Right cardiac atrium (tissue), 5 donors: ENCODE data around the gene KCNH6. TPM values are rescaled to one million over a fixed set of nuclear protein-coding genes. Genes with fewer than 3 reads are reported as not detected.

Source experiments
- ATAC-seq, 2 donors: fragments of 200-7000 bp; cut with Tn5 transposase; one replicate each; pipeline versions ENCODE4 v1.8.0 to v1.9.1; 2020; ENCODE audit warnings: moderate library complexity in 2 of 2, mild to moderate bottlenecking in 1 of 2
- DNase-seq, 3 donors: peaks; one replicate each; pipeline ENCODE4 v3.0.0-alpha.2; 2020
- H3K27ac ChIP-seq: one replicate; pipeline ENCODE4 v1.5.1; 2013; ENCODE audit warnings: mild to moderate bottlenecking, low read length, control low read depth, moderate library complexity
- H3K27me3 ChIP-seq: one replicate; pipeline ENCODE4 v1.6.1; 2013; ENCODE audit not compliant: control insufficient read depth, insufficient read depth
- H3K4me1 ChIP-seq: one replicate; pipeline ENCODE4 v1.6.1; 2013; ENCODE audit warnings: low read length; ENCODE audit not compliant: control insufficient read depth, insufficient read depth
- H3K4me3 ChIP-seq: one replicate; pipeline ENCODE4 v1.5.1; 2013; ENCODE audit warnings: low read length, control low read depth
- H3K9me3 ChIP-seq: one replicate; pipeline ENCODE4 v1.6.1; 2013; ENCODE audit warnings: low read length; ENCODE audit not compliant: control insufficient read depth
- WGBS: extraction: QIAGEN DNeasy Blood & Tissue Kit; methylation state at CpG from one replicate; pipeline ENCODE4 v1.1.7; 2013; 5-methylcytosine and 5-hydroxymethylcytosine counted together
- intact Hi-C, 4 donors: fragments of 100-400 bp; cut with DNase I; formaldehyde crosslinking; loops; one replicate each; pipeline versions ENCODE4 v1.11.0 to v1.14.0; 2022 to 2023
- polyA plus RNA-seq: library from polyadenylated mRNA; stranded (reverse); fragments of 200-250 nt; gene quantifications from one replicate; pipeline ENCODE4 v1.2.3, GENCODE V29; 2013
- total RNA-seq, 4 donors: library from RNA; stranded (reverse); fragmentation: NEBNext Ultra II Directional; extraction: Animal tissue kit (Norgen Biotek cat#: 25700); gene quantifications; one replicate each; pipeline ENCODE4 v1.2.1, GENCODE V29; 2021
- donor health status: healthy with polysubstance abuse.
- donor health status: DM: no; HTN: yes; CAD: no.
- donor health status: DM: no; HTN: no; CAD: no.
- donor health status: DM: no; HTN: yes; CAD: no; lungs with severe emphysema.
- donor health status: DM: yes; HTN: yes; CAD: no.

KCNH6 gene
- total and polyA plus RNA-seq, 5 donors: not detected

DNA sequence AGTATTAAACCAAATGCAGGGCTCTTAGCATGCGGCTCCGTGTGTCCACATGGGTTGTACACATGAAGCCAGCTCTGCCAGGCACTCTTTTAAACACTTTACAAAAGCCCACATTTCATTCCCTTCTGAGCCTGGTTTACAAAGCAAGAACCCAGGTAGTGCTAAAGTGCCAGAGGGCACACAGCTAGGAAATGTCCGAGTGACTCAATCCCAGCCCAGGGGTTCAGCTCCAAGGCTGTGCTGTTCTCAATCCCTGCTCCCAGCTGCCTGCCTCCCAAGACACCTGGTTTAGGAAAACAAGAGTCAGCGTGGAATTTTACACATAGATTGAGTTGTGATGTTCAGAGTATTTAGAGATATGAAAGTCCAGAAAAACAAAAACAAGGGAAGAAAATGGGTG, 13.8 kb downstream of the KCNH6 start:
- WGBS: 88% methylated on average over 4 of the region's 4 CpGs
- Histone ChIP-seq H3K4me1 (no peaks in the 10 kb centered on the region), H3K4me3 (no peak overlapping the region), H3K9me3 (no peaks in the 10 kb centered on the region), H3K27ac (no peak overlapping the region), H3K27me3 (no peaks in the 10 kb centered on the region)
- ATAC-seq (no peak), DNase-seq (no peak)
- intact Hi-C loops: no loop called here

DNA sequence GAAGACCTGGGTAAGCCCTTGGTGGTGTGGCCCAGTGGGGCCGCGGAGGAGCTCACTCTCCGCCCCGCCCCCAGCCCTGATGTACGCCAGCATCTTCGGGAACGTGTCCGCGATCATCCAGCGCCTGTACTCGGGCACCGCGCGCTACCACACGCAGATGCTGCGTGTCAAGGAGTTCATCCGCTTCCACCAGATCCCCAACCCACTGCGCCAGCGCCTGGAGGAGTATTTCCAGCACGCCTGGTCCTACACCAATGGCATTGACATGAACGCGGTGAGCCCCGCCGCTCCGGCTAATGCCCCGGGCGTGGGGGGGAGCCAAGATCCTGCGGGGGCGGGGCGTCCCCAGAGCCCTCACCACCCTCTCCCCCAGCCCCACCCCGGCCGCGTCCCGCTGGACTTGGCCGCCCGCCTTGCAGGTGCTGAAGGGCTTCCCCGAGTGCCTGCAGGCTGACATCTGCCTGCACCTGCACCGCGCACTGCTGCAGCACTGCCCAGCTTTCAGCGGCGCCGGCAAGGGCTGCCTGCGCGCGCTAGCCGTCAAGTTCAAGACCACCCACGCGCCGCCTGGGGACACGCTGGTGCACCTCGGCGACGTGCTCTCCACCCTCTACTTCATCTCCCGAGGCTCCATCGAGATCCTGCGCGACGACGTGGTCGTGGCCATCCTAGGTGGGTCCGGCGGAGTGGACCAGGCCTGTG, 15.0 kb downstream of the KCNH6 start:
- ATAC-seq (peak in 1 of 2 donors; percentile 8), DNase-seq (peak in 1 of 3 donors; percentile 49)
- no peaks in the 10 kb centered on the region for H3K9me3 ChIP-seq
- H3K27me3 ChIP-seq: no peaks in the 10 kb centered on the region
- 6% methylated on average over 62 of the region's 62 CpGs for WGBS
- H3K27ac ChIP-seq: no peak overlapping the region
- no peak overlapping the region for H3K4me3 ChIP-seq
- intact Hi-C loops: no loop called here
- no peaks in the 10 kb centered on the region for H3K4me1 ChIP-seq

DNA sequence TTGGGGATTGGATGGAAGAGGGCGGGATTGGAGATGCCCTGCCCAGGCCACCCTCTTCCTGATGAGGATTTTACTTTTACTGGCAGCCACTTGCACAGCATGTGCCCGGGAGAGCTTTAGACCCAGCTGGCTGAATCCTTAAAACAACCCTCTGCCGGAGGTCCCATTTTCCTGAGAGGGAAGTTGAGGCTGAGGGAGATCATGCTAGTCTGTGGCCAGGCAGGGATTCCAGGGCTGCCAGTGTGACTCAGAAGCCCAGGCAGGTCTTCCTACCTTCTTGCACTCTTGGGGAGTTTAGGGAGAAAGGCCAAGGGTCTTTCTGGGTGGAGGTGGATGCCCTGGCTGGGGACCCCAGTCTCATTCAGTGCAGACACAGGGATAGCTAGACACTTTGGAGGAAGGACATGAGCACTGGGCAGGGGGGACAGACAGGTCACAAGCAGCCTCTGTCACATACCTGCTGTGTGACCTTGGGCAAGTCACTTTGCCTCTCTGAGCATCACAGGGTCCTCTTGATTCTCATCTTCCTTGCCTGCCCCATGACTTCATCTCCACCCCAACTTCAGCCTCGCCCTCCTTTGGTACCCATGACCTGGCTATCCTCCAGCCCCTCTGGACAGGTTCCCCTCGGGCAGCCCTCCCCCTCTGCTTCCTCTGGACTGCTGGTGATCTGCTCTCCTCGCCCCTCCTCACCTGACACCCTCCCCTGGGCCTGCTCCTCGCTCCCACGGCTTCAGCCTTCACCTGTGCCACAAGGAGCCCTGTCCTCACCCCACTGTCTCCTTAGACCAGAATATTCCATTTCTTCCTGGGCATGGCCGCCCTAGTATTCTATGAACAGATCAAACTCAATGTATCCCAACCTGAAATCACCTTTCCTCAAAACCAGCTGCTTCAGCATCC, 15.8 kb downstream of the KCNH6 start:
- Histone ChIP-seq H3K4me3 (no peak overlapping the region), H3K9me3 (no peaks in the 10 kb centered on the region), H3K27me3 (no peaks in the 10 kb centered on the region), H3K27ac (no peak overlapping the region), H3K4me1 (no peaks in the 10 kb centered on the region)
- ATAC-seq (no peak), DNase-seq (no peak)
- 74% methylated on average over 9 of the region's 9 CpGs for WGBS
- intact Hi-C loops: no loop called here

DNA sequence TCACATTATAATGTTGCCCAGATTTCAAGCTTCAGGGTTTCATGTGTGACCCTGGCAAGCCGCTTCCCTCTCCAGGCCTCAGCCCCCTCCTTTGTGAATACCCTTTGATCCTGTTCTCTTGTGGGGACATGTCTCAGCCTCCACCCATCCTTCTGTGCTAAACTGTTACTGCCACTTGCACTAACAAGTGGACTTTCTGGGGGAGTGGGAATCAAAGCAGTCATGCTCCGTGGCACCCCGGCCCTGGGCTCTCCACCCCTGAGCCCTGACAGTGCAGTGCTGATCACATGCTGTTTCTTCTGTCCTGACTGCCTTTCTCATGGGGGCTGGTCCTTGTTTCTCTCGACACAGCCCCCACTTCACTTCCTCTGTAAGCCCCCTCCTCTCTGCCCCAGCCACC, 17.4 kb downstream of the KCNH6 start:
- H3K9me3 ChIP-seq: no peaks in the 10 kb centered on the region
- H3K27me3 ChIP-seq: no peaks in the 10 kb centered on the region
- DNase-seq (no peak), ATAC-seq (no peak)
- no peaks in the 10 kb centered on the region for H3K4me1 ChIP-seq
- WGBS: 63% methylated on average over 4 of the region's 4 CpGs
- H3K4me3 ChIP-seq: no peak overlapping the region
- no peak overlapping the region for H3K27ac ChIP-seq
- intact Hi-C loops: no loop called here

DNA sequence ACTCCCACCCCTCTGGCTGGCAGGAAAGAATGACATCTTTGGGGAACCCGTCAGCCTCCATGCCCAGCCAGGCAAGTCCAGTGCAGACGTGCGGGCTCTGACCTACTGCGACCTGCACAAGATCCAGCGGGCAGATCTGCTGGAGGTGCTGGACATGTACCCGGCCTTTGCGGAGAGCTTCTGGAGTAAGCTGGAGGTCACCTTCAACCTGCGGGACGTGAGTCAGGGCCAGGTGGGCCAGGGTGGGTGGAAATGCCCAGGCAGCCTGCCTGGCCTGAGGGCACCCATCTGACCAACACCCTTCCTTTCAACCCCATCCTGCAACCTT, 19.0 kb downstream of the KCNH6 start:
- H3K27ac ChIP-seq: no peak overlapping the region
- ATAC-seq: no peak
- H3K27me3 ChIP-seq: no peaks in the 10 kb centered on the region
- 91% methylated on average over 9 of the region's 9 CpGs for WGBS
- DNase-seq: no peak
- H3K4me1 ChIP-seq: no peaks in the 10 kb centered on the region
- H3K4me3 ChIP-seq: no peak overlapping the region
- H3K9me3 ChIP-seq: no peaks in the 10 kb centered on the region
- intact Hi-C loops: no loop called here

DNA sequence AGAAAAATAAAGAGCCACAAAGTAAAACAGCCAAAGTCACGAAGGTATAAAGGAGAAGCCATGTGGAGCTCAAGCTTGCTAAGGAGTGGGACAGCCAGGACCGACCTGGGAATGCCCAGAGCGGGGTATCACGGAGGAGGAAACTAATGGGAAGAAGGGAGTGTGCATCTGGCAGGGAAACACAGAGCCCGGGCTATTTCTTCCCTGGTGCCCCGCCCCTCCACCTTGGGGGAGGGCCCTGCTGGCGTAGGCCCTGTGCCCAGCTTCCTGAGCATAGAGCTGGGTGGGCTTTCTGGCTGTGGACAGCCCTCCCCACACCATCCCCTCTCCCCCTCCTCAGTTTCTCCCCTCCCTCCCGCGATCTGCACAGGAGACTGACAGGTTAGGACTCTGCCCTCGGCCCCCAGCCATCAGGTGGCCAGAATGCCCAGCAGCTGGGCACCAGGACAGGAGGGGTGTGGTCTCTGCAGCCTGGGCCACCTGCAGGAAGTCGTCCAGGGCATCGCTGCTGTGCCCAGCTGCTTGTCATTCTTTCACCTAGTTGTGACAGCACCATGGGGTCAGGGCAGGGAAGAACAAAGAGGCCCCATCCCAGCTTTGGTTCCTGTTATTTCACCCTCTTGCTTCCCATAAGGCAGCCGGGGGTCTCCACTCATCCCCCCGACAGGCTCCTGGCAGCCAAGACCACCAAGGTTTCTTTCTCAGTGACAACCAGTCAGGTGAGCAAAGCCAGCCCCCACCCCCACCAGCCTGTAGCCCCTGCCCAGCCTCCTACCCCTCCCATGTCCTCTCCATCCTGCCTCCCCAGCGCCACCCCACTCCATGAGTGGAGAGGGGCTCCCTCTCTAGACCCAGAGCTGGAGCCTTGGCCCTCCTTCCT, 20.0 kb downstream of the KCNH6 start:
- intact Hi-C loops: no loop called here
- no peaks in the 10 kb centered on the region for H3K4me1 ChIP-seq
- DNase-seq (no peak), ATAC-seq (no peak)
- no peaks in the 10 kb centered on the region for H3K9me3 ChIP-seq
- H3K27ac ChIP-seq: no peak overlapping the region
- no peaks in the 10 kb centered on the region for H3K27me3 ChIP-seq
- no peak overlapping the region for H3K4me3 ChIP-seq
- 64% methylated on average over 15 of the region's 15 CpGs for WGBS

DNA sequence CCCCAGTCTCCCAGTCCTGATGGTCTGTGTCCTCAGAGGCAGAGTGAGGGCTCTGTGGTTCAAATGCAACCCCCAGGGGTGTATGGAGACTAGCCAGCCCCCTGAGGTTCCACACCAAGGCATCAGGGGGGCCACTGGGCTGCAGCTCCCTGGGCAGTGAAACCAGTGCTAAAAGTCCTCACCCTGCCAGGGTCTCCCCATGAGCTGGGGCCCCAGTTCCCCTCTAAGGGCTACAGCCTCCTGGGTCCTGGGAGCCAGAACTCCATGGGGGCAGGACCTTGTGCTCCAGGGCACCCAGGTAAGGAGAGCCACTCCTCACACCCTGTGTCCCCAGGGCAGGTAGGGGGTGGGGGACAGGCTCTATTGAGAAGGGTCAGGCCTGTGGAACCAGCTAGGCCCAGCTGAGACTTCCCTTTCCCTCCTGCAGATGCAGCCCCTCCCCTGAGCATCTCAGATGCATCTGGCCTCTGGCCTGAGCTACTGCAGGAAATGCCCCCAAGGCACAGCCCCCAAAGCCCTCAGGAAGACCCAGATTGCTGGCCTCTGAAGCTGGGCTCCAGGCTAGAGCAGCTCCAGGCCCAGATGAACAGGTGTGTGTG, 20.8 kb downstream of the KCNH6 start:
- ATAC-seq: no peak
- no peak for DNase-seq
- no peaks in the 10 kb centered on the region for H3K27me3 ChIP-seq
- H3K4me1 ChIP-seq: no peaks in the 10 kb centered on the region
- intact Hi-C loops: no loop called here
- H3K27ac ChIP-seq: no peak overlapping the region
- H3K4me3 ChIP-seq: no peak overlapping the region
- no peaks in the 10 kb centered on the region for H3K9me3 ChIP-seq

DNA sequence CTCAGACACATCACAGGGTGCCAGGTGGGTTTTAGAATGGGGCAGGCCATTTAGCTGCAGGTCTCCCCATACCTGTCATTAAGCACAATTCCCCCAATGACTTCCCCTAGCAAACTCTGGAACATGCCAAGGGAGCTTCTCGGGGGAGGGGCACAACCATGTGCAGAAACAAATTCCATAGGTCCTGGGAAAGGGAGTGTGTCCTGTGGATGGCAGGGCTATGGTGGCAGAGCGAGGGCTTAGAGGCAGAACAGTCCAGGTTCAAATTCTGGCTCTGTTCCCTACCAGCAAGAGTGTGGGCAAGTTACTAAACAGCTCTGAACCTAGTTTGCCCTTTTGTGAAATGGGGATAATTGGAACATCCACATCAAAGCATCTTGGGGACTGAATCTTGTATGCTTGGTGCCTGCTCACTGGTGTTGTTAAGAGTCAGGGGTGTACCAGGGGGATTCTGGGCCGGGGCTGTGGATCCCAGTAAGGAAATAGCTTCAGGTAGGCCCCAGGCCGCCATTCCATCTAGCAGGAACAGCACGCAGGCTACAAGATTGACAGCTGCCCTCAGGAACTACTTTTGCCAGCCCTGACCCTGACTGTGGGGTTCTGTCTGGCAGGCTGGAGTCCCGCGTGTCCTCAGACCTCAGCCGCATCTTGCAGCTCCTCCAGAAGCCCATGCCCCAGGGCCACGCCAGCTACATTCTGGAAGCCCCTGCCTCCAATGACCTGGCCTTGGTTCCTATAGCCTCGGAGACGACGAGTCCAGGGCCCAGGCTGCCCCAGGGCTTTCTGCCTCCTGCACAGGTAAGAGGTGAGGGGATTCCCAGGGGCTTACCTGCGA, 21.5 kb downstream of the KCNH6 start:
- Histone ChIP-seq H3K4me3 (no peak overlapping the region), H3K4me1 (no peaks in the 10 kb centered on the region), H3K27me3 (no peaks in the 10 kb centered on the region), H3K9me3 (no peaks in the 10 kb centered on the region), H3K27ac (no peak overlapping the region)
- DNase-seq: no peak
- ATAC-seq: no peak
- intact Hi-C loops: no loop called here
- WGBS: 90% methylated on average over 13 of the region's 13 CpGs

DNA sequence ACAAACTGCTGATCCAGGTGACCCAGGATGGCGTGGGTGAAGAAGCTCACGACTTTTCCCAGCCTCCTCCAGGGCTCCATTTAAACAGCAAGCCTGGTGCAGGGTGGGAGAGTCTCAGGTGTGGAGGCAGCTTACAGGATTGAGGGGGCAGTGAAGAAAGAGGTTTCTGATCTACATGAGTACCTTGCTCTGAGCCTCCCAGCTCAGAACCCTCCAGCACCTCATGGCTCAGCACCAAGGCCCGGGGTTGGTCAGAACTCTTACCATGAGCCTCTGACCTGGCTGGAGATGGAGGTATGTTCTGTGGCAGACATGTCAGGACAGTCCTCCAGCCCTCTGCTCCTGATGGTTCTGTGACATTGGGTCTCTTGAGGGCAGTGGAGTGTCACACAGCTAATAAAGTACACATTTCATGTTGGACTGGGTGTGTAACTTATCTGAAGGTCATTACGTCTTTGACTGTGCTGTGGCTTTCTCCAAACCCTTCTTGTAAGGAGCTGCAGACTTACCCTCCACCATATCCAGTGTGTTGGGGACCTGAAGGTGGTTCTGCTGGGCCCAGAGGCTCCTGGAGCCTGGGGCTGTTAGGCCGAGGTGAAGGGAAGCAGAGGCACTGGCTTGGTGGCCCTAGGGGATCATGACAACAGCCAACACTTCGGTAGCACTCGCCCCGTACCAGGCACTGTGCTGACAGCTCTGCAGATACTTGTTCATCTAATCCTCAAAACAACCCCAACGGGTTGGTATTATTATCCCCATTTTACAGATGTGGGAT, 23.3 kb downstream of the KCNH6 start:
- H3K4me1 ChIP-seq: no peaks in the 10 kb centered on the region
- H3K27ac ChIP-seq: no peak overlapping the region
- no peaks in the 10 kb centered on the region for H3K27me3 ChIP-seq
- 88% methylated on average over 9 of the region's 9 CpGs for WGBS
- DNase-seq: no peak
- H3K9me3 ChIP-seq: no peaks in the 10 kb centered on the region
- H3K4me3 ChIP-seq: no peak overlapping the region
- intact Hi-C loops: no loop called here
- ATAC-seq: no peak
